ENCODE data around the gene RNASE1.

The RNASE1 gene

DNA sequence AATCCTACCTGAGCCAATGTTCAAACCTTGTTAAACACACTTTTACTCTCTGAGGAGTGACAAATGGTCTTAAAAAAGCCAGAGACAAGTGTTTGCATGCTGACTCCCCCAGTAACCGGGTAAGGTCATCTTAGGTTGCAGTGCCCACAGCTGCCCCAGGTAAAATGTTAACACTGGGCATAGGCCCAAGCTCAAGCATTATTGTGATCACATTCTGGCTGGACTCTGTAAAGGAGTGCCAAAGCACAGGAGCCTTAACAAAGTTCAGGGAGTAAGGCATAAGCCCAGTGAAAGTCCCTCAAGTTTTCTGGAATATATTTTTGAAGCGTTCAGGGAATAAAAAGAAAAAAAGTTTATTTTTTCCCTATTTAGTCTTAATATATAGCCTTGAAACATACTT lies 48.3 kb downstream of the RNASE1 start:
- DNase-seq (ENCODE audit: low spot score), result no peak
- Histone ChIP-seq H2AFZ (ENCODE audit: low read length) (no peak overlapping the region), H3K23ac (ENCODE audit: low read depth, low read length, poor library complexity) (no peak overlapping the region), H3K4me2 (ENCODE audit: insufficient read depth, low read length, poor library complexity, severe bottlenecking) (no peak overlapping the region), H3K14ac (ENCODE audit: low read length) (no peak overlapping the region), H3K36me3 (replicated peaks in 1 of 2; ENCODE audit: control insufficient read depth in 2 of 2, insufficient read depth in 2 of 2, low read length in 2 of 2) (no peaks in the 10 kb centered on the region), H3K79me1 (ENCODE audit: low read depth, low read length) (no peaks in the 10 kb centered on the region), H3K9me3 (replicated peaks in 1 of 2; ENCODE audit: control insufficient read depth in 2 of 2, insufficient read depth in 1 of 2, low read depth in 1 of 2, low read length in 2 of 2) (peaks cover 10 to 18% of the 10 kb centered on the region in 2 donors), H2BK15ac (ENCODE audit: low read length) (no peak overlapping the region), H2BK120ac (ENCODE audit: low read depth, low read length) (no peak overlapping the region), H3K27ac (replicated peaks; ENCODE audit: low read length) (no peak overlapping the region), H3K4me1 (ENCODE audit: control insufficient read depth in 2 of 2, insufficient read depth in 1 of 2, low read depth in 1 of 2, low read length in 2 of 2) (no peaks in the 10 kb centered on the region), H3K9ac (ENCODE audit: low read depth, low read length, poor library complexity) (no peak overlapping the region), H2BK12ac (ENCODE audit: low read length) (no peak overlapping the region), H4K8ac (ENCODE audit: low read depth, low read length) (no peak overlapping the region), H4K91ac (ENCODE audit: low read depth, low read length, poor library complexity) (no peak overlapping the region), H2AK5ac (ENCODE audit: low read depth, low read length) (no peak overlapping the region), H3K4ac (ENCODE audit: low read length) (no peak overlapping the region), H3K27me3 (ENCODE audit: control insufficient read depth in 3 of 3, insufficient read depth in 3 of 3, low read depth in 1 of 3, low read length in 3 of 3) (peaks cover 0 to 3% (median 0%) of the 10 kb centered on the region in 3 experiments), H2BK5ac (ENCODE audit: low read length) (no peak overlapping the region), H3K18ac (ENCODE audit: low read length) (no peak overlapping the region), H3K4me3 (ENCODE audit: low read length in 2 of 2) (no peak overlapping the region)
- WGBS, 2 donors (ENCODE audit: extremely low coverage in 2 of 2, insufficient read length in 2 of 2, insufficient replicate concordance in 1 of 2), result no CpG with 5 or more reads among the region's 2 CpGs

DNA sequence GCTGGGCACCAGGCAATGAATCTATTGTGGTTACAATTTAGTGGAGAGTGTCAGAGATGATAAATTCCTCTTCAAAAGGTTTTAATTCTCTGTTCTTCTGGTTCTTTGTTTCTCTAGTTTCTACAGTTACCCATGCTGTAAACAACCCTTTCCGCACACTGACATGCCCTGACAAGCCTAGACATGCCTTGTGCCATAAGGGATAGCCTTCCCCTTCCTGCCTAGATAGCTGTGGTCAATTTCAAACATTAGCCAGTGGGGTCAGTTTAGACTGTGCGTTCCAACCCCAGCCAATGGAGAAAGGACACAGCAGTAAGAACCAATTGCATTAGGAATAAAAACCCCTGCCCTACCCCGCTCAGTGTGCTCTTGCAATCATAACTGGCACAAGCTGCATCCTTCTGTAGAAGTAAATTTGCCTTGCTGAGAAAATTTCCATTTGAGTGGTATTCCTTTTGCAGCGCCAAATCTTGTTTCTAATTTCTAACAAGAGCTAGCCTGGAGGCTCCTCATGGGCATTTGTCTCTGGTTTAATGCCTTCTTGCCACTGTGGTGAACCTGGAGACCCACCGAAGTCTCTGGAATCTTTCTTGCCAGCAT lies 50.6 kb downstream of the RNASE1 start:
- Histone ChIP-seq H3K14ac (ENCODE audit: low read length) (no peak overlapping the region), H3K23ac (ENCODE audit: low read depth, low read length, poor library complexity) (no peak overlapping the region), H2BK12ac (ENCODE audit: low read length) (no peak overlapping the region), H2AFZ (ENCODE audit: low read length) (no peak overlapping the region), H4K91ac (ENCODE audit: low read depth, low read length, poor library complexity) (no peak overlapping the region), H3K9ac (ENCODE audit: low read depth, low read length, poor library complexity) (no peak overlapping the region), H3K4me3 (ENCODE audit: low read length in 2 of 2) (no peak overlapping the region), H3K4me1 (ENCODE audit: control insufficient read depth in 2 of 2, insufficient read depth in 1 of 2, low read depth in 1 of 2, low read length in 2 of 2) (no peaks in the 10 kb centered on the region), H4K8ac (ENCODE audit: low read depth, low read length) (no peak overlapping the region), H3K27me3 (ENCODE audit: control insufficient read depth in 3 of 3, insufficient read depth in 3 of 3, low read depth in 1 of 3, low read length in 3 of 3) (peaks cover 0 to 3% (median 0%) of the 10 kb centered on the region in 3 experiments), H3K79me1 (ENCODE audit: low read depth, low read length) (no peaks in the 10 kb centered on the region), H2BK15ac (ENCODE audit: low read length) (no peak overlapping the region), H3K4me2 (ENCODE audit: insufficient read depth, low read length, poor library complexity, severe bottlenecking) (no peak overlapping the region), H2BK5ac (ENCODE audit: low read length) (no peak overlapping the region), H3K27ac (replicated peaks; ENCODE audit: low read length) (no peak overlapping the region), H3K4ac (ENCODE audit: low read length) (no peak overlapping the region), H2BK120ac (ENCODE audit: low read depth, low read length) (no peak overlapping the region), H3K9me3 (replicated peaks in 1 of 2; ENCODE audit: control insufficient read depth in 2 of 2, insufficient read depth in 1 of 2, low read depth in 1 of 2, low read length in 2 of 2) (peaks cover 10 to 18% of the 10 kb centered on the region in 2 donors), H3K18ac (ENCODE audit: low read length) (no peak overlapping the region), H3K36me3 (replicated peaks in 1 of 2; ENCODE audit: control insufficient read depth in 2 of 2, insufficient read depth in 2 of 2, low read length in 2 of 2) (no peaks in the 10 kb centered on the region), H2AK5ac (ENCODE audit: low read depth, low read length) (no peak overlapping the region)
- WGBS, 2 donors (ENCODE audit: extremely low coverage in 2 of 2, insufficient read length in 2 of 2, insufficient replicate concordance in 1 of 2), result no CpG with 5 or more reads among the region's 5 CpGs
- DNase-seq (ENCODE audit: low spot score), result no peak

Measured in neuronal stem cell (in vitro differentiated cells).